Activated CD4-positive, CD25-positive, alpha-beta regulatory T cell (primary cell): ENCODE data around the gene FAM32A.

Source experiments
- DNase-seq, 4 experiments: peaks; one replicate each; lab custom pipeline; 2025; lab: John Stamatoyannopoulos, UW

The FAM32A gene

GRCh38 chr19:16185123-16185767 is at the start of gene FAM32A:
FAM32A (plus strand) TSS chr19:16185410; CDS start chr19:16185443, 33 bp downstream.
- peak; percentile 84 to 96 (median 94) for DNase-seq

DNA sequence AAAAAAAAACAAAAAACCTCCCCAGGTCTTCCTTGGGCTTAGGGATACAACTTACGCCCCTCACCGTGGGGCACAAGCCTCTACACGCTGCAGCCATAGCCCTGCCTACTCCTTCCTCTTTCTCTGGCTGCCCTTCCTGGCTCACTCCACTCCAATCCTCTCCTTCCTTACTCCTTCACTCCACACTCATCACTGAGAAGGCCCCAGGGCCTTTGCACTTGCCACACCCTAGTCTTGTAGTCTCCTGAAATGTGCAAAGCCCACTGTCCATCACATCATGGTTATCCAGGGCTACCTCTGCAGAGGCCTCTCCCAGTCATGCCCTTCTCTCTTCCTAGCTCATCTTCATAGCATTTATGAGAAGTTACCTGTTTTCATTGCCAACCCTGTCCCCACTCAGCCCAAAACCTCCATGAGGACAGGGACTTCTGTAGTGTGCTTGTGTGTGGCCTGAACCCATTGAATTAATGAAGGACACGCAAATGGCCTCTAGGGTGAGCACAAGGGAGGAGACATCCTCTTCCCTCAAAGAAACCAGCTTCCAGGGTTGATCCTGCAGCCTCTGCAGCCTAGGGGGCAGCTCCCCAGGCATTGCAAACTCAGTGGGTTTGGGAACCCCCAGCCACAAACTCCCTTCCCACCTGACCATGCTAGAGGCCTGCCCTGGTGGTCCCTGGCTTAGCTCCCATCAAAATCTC is 49.6 kb upstream of the FAM32A start:
- DNase-seq = no peak

GRCh38 chr19:16136185-16136999 is 48.8 kb upstream of the FAM32A start:
- DNase-seq = no peak

- no peak for DNase-seq
Measured at GRCh38 chr19:16139752-16140151, 45.5 kb upstream of the FAM32A start.

- no peak for DNase-seq
Measured at GRCh38 chr19:16141043-16141442, 44.2 kb upstream of the FAM32A start.

- no peak for DNase-seq
Measured at GRCh38 chr19:16142032-16142580, 43.1 kb upstream of the FAM32A start.

DNA sequence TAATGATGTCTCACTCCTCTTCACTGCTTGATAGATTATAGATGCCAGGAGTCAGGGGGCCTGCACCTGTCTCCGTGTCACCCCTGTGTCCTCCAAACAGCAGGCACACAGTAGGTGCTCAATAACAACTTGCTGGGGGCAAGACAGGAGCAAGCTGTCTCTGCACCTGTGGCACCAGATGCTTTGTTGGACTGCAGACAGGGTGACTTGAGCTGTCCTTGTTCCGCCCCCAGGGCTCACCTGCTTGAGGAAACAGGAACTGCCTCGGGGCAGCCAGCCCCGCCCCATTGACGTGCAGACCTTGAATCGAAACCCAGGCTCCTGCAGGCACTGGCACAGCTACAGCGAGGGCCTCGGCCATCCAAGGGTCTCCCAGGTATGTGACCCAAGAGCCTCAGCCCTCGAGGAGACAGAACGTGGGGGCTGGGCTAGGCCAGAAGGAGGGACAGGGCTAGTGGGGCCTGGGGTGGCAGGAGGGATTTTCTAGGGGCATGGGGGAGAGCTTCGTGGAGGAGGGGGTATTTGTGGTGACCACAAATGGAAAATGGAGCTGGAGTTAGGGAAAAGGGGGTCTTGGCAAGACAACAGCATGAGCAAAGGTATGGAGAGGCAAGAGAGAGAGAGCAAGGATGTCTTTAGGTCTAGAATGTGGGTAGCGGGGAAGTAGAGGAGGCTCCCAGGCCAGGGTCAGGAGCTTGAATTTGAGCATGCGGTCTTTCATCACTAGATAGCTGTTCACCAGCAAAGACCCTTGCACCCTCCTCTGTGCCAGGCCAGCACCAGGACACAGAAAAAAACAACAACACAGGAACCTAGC is 41.6 kb upstream of the FAM32A start, which contains the start of gene HSH2D:
HSH2D (plus strand) TSS at position 287 of the 817 bp plus-strand sequence. CDS start 5,066 bp downstream, outside the sequence.
- DNase-seq = peak; percentile 44 to 84 (median 74)

GRCh38 chr19:16144216-16144581 is 41.0 kb upstream of the FAM32A start:
- DNase-seq = no peak

DNA sequence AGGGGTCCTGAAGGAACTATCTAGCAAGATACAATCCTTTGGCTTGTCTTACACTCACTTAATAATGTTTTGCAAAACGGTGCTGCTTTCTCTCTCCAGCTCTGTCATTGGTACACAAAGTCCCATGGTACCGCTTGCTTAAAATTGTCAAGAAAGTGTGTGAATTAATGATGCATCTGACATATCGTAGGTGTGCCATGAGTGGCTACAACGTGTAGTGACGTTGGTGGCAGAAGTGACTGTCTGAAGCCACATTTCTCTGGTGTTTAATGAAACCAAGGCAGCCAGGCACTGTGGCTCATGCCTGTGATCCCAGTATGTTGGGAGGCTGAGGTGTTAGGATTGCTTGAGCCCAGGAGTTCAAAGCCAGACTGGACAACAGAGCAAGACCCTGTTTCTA is 39.1 kb upstream of the FAM32A start:
- no peak for DNase-seq

GRCh38 chr19:16148443-16149229 is 36.6 kb upstream of the FAM32A start:
- DNase-seq = no peak

DNA sequence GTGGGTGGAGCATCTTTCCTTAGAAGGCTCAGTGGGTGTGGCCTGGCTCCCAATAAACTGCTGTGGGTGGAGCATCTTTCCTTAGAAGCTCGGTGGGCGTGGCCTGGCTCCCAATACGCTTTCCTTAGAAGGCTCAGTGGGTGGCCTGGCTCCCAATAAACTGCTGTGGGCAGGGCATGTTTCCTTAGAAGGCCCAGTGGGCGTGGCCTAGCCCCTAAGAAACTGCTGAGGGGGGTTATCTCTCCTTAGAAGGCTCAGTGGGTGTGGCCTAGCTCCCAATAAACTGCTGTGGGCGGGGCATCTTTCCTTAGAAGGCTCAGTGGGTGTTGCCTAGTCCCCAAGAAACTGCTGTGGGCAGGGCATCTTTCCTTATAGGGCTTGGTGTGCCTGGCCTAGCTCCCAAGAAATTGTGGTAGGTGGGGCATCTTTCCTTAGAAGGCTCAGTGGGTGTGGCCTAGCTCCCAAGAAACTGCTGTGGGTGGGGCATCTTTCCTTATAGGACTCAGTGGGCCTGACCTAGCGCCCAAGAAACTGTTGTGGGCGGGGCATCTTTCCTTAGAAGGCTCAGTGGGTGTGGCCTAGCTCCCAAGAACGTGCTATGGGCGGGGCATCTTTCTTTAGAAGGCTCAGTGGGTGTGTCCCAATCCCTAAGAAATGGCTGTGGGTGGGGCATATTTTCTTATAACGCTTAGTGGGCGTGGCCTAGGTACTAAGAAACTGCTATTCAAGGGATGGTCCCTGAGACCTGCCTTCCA is 31.5 kb upstream of the FAM32A start:
- no peak for DNase-seq

GRCh38 chr19:16154557-16154956 is 30.7 kb upstream of the FAM32A start:
- DNase-seq = no peak

DNA sequence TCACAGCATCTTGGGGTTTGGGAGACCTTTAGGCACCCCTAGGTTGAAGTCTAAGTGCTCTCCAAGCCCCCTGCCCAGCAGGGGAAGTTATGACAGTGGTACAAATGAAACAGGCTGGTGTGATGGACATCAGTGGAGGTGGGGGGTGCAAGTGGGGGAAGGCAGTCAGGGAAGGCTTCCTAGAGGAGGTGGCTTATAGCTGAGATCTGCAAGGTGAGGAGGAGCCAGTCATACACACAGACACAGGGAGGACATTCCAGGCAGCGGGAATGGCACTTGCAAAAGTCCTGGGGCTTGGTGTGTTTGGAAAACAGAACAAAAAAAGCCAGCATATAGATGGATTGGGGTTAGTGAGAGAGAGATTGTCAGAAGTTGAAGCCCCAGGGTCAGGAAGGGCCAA is 30.1 kb upstream of the FAM32A start:
- no peak for DNase-seq

GRCh38 chr19:16156904-16157303 is 28.3 kb upstream of the FAM32A start:
- no peak for DNase-seq

GRCh38 chr19:16157601-16158000 is 27.6 kb upstream of the FAM32A start:
- no peak for DNase-seq

DNA sequence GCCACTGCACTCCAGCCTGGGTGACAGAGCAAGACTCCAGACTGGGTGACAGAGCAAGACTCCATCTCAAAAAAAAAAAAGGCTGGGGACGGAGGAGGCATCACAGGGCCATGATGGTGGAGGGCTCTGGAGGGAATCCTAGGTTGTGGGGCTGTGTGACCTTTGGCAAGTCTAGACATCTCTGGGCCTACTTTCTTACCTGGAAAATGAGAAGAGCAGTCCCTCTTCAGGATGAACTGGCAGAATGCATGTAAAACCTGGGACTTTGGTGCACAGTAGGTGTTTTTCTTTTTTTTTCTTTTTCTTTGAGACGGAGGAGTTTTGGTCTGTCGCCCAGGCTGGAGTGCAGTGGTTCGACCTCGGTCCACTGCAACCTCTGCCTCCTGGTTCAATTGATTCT is 25.6 kb upstream of the FAM32A start:
- DNase-seq = no peak

GRCh38 chr19:16160445-16160942 is 24.7 kb upstream of the FAM32A start:
- DNase-seq = no peak

GRCh38 chr19:16160943-16161560 is 24.2 kb upstream of the FAM32A start:
- DNase-seq = no peak

GRCh38 chr19:16161840-16162239 is 23.4 kb upstream of the FAM32A start:
- no peak for DNase-seq
